ENCODE results near the gene GRM8. TPM values are rescaled to one million over a fixed set of nuclear protein-coding genes. Genes with fewer than 3 reads are reported as not detected.

The GRM8 gene
- total and polyA plus RNA-seq, 2 donors from 2014 or later, result 3.2 TPM; not detected in 1

GRCh38 chr7:127194571-127194970 lies 58.2 kb downstream of the GRM8 start:
- Histone ChIP-seq H3K27me3 (ENCODE audit: control insufficient read depth, insufficient read depth, low read length) (no peaks in the 10 kb centered on the region), H3K4me3 (ENCODE audit: low read length in 3 of 3) (no peak overlapping the region), H3K27ac (ENCODE audit: low read depth in 2 of 2, low read length in 2 of 2) (no peak overlapping the region), H3K36me3 (ENCODE audit: control insufficient read depth in 2 of 3, insufficient read depth in 3 of 3, low read length in 3 of 3) (no peaks in the 10 kb centered on the region), H3K9me3 (ENCODE audit: control insufficient read depth in 2 of 3, insufficient read depth in 1 of 3, low read length in 3 of 3) (no peaks in the 10 kb centered on the region), H3K4me1 (ENCODE audit: control insufficient read depth in 2 of 3, insufficient read depth in 2 of 3, low read depth in 1 of 3, low read length in 3 of 3) (no peaks in the 10 kb centered on the region), H3K9ac (ENCODE audit: low read length in 3 of 3) (no peak overlapping the region)
- intact Hi-C loops (cut with DNase I), result no loop called here
- DNase-seq (peak in 2 of 5 donors; percentile 55 to 56), FAIRE-seq (no peak)
- no peak for TF ChIP-seq CTCF (IDR thresholded peaks at IDR 0.05; ENCODE audit: borderline replicate concordance, extremely low read depth, insufficient read depth)

DNA sequence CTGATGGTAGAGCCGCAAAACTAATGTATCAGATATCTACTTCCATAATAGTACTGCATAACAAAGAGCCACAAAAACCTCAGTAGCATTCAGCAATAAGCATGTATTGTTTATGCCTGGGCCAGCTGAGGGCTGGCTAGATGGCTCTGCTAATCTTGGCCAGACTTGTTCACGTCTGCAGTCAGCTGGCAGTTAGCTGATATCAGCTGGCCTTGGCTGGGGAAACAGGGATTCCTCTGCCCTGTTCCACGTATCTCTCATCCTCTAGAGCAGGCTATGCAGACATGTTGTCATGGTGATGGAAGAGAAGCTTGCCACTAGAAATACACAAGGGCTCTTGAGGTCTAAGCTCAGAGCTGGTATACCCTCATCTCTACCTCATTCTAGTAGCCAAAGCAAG lies 62.9 kb downstream of the GRM8 start:
- no peaks in the 10 kb centered on the region for H3K27me3 ChIP-seq (ENCODE audit: control insufficient read depth, insufficient read depth, low read length)
- no peaks in the 10 kb centered on the region for H3K36me3 ChIP-seq (ENCODE audit: control insufficient read depth in 2 of 3, insufficient read depth in 3 of 3, low read length in 3 of 3)
- H3K9ac ChIP-seq (ENCODE audit: low read length in 3 of 3), result no peak overlapping the region
- H3K27ac ChIP-seq (ENCODE audit: low read depth in 2 of 2, low read length in 2 of 2), result no peak overlapping the region
- no peak for TF ChIP-seq CTCF (IDR thresholded peaks at IDR 0.05; ENCODE audit: borderline replicate concordance, extremely low read depth, insufficient read depth)
- intact Hi-C loops (cut with DNase I), result no loop called here
- no peaks in the 10 kb centered on the region for H3K9me3 ChIP-seq (ENCODE audit: control insufficient read depth in 2 of 3, insufficient read depth in 1 of 3, low read length in 3 of 3)
- DNase-seq (no peak), FAIRE-seq (no peak)
- H3K4me1 ChIP-seq (ENCODE audit: control insufficient read depth in 2 of 3, insufficient read depth in 2 of 3, low read depth in 1 of 3, low read length in 3 of 3), result no peaks in the 10 kb centered on the region
- H3K4me3 ChIP-seq (ENCODE audit: low read length in 3 of 3), result no peak overlapping the region

DNA sequence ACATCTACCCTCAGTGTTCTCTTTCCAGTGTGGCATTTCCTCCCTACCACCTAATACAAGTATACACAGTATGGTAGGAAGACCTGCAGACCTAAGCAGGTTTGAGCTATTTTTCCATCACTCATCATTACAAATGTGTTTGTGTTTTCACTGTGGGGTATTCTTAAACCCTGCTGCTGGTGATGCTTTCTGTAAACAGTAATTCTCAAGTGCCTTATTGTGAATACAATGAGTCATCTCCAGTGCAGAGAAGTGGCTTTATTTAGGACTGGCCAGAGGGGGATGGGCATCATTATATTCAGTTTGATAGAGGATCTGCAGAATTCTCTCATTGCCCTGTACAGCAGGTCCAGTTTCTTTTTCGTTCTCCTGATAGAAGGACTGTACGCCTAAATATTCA lies 63.7 kb downstream of the GRM8 start:
- no peak overlapping the region for H3K27ac ChIP-seq (ENCODE audit: low read depth in 2 of 2, low read length in 2 of 2)
- no peak for TF ChIP-seq CTCF (IDR thresholded peaks at IDR 0.05; ENCODE audit: borderline replicate concordance, extremely low read depth, insufficient read depth)
- H3K4me3 ChIP-seq (ENCODE audit: low read length in 3 of 3), result no peak overlapping the region
- no peaks in the 10 kb centered on the region for H3K36me3 ChIP-seq (ENCODE audit: control insufficient read depth in 2 of 3, insufficient read depth in 3 of 3, low read length in 3 of 3)
- no peaks in the 10 kb centered on the region for H3K4me1 ChIP-seq (ENCODE audit: control insufficient read depth in 2 of 3, insufficient read depth in 2 of 3, low read depth in 1 of 3, low read length in 3 of 3)
- no peaks in the 10 kb centered on the region for H3K27me3 ChIP-seq (ENCODE audit: control insufficient read depth, insufficient read depth, low read length)
- FAIRE-seq (no peak), DNase-seq (no peak)
- intact Hi-C loops (cut with DNase I), result no loop called here
- no peaks in the 10 kb centered on the region for H3K9me3 ChIP-seq (ENCODE audit: control insufficient read depth in 2 of 3, insufficient read depth in 1 of 3, low read length in 3 of 3)
- H3K9ac ChIP-seq (ENCODE audit: low read length in 3 of 3), result no peak overlapping the region

DNA sequence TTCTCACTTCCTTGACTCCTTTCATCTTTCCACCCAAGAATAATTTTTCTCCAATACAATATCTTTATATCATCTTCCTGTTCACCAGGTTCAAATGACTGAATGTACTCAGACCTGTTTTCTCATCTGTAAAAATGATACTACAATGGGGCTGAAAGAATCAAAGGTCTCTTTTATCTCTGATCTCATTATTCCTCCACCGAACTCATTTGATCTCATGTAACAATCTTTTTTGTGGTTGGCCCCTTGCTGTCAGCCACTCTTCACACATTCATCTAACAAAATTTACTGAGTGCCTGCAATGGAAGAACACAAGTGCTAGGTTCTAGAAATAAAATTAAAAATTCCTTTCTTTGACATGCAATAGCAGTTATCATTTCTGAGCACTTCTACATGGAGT lies 65.0 kb downstream of the GRM8 start:
- Histone ChIP-seq H3K9me3 (ENCODE audit: control insufficient read depth in 2 of 3, insufficient read depth in 1 of 3, low read length in 3 of 3) (no peaks in the 10 kb centered on the region), H3K4me3 (ENCODE audit: low read length in 3 of 3) (no peak overlapping the region), H3K9ac (ENCODE audit: low read length in 3 of 3) (no peak overlapping the region), H3K27me3 (ENCODE audit: control insufficient read depth, insufficient read depth, low read length) (no peaks in the 10 kb centered on the region), H3K36me3 (ENCODE audit: control insufficient read depth in 2 of 3, insufficient read depth in 3 of 3, low read length in 3 of 3) (no peaks in the 10 kb centered on the region), H3K27ac (ENCODE audit: low read depth in 2 of 2, low read length in 2 of 2) (no peak overlapping the region), H3K4me1 (ENCODE audit: control insufficient read depth in 2 of 3, insufficient read depth in 2 of 3, low read depth in 1 of 3, low read length in 3 of 3) (no peaks in the 10 kb centered on the region)
- DNase-seq, result no peak
- no peak for TF ChIP-seq CTCF (IDR thresholded peaks at IDR 0.05; ENCODE audit: borderline replicate concordance, extremely low read depth, insufficient read depth)
- no peak for FAIRE-seq
- intact Hi-C loops (cut with DNase I), result no loop called here

Measured in kidney (tissue), 14 donors.